OCI-LY1 (cell line): ENCODE results near the gene TBC1D7.

Experiments used
- CTCF ChIP-seq: fragments of 200-600 bp; sonication (generic), shearing (Covaris generic); IDR thresholded peaks from 2 replicates; pipeline ENCODE4 v1.5.1; 2017; ENCODE audit warnings: mild to moderate bottlenecking, antibody characterized with exemption, low read length, moderate library complexity, mixed read lengths
- EZH2 ChIP-seq: fragments of 200-600 bp; sonication (generic), shearing (Covaris generic); IDR thresholded peaks from 2 replicates; pipeline ENCODE4 v1.8.0; 2017; ENCODE audit warnings: borderline replicate concordance, mixed run types, mild to moderate bottlenecking, antibody characterized with exemption, low read length, moderate library complexity, mixed read lengths

DNA sequence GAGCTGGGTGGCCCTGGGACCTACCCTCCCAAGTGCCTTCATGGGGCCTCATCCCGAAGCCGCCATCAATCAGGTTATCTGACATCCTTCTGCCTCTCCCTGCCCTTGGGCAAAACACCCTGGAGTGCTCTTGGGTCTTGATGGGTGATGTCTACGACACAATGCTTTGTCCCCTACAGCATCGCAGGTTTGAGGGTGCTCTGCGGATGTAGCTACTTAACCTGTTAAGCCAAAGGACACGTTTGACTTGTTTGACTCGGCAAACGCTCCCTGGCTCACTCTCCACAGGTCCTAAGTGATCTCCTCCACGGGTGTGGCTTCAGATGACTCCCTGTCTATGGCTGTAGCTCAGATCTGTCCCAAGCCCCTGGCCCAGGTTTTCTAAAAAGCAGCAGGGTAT lies 35.6 kb downstream of the TBC1D7 start:
- TF ChIP-seq CTCF (no peak), EZH2 (no peak)
